ENCODE measurements around the gene NACC1.

DNA sequence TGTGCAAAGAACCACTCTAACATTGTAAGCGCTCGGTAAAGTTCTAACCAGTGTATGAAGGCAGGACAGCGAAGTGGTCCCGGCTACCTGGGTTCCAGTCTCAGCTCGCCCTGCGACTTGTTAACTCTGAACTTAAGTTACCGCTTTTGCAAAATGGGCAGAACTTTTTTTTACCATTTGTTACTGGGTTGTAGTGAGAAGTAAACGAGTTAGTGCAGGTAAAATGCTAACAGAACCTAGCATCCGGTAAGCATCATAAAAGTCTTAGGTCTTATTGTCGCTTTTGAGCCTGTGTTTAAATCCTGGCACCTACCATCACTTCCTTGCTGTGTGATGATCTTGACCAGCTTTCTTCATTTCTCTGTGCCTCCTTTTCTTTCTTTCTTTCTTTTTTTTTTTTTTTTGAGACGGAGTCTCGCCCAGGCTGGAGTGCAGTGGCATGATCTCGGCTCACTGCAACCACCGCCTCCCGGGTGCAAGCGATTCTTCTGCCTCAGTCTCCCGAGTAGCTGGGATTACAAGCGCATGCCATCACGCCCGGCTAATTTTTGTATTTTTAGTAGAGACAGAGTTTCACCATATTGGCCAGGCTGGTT is 790 bp upstream of the NACC1 start:
- TF ChIP-seq POLR2AphosphoS5 (IDR thresholded peaks at IDR 0.05) (no peak), EP300 (IDR thresholded peaks at IDR 0.05) (no peak)
- TF ChIP-seq, protein P1, sequence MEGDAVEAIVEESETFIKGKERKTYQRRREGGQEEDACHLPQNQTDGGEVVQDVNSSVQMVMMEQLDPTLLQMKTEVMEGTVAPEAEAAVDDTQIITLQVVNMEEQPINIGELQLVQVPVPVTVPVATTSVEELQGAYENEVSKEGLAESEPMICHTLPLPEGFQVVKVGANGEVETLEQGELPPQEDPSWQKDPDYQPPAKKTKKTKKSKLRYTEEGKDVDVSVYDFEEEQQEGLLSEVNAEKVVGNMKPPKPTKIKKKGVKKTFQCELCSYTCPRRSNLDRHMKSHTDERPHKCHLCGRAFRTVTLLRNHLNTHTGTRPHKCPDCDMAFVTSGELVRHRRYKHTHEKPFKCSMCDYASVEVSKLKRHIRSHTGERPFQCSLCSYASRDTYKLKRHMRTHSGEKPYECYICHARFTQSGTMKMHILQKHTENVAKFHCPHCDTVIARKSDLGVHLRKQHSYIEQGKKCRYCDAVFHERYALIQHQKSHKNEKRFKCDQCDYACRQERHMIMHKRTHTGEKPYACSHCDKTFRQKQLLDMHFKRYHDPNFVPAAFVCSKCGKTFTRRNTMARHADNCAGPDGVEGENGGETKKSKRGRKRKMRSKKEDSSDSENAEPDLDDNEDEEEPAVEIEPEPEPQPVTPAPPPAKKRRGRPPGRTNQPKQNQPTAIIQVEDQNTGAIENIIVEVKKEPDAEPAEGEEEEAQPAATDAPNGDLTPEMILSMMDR (IDR thresholded peaks at IDR 0.05) = no peak
